Testis (tissue), 3 donors: ENCODE results near the gene C10orf105. TPM values are rescaled to one million over a fixed set of nuclear protein-coding genes. Genes with fewer than 3 reads are reported as not detected.
A peak's percentile ranks its signal among the peaks of the same experiment; 100 is the strongest.

Source experiments
- DNase-seq: peaks from one replicate; pipeline ENCODE4 v3.0.0-alpha.2; 2019
- H3K27ac ChIP-seq, 2 donors: fragments of 200-600 bp; sonication (generic); one replicate each; pipeline ENCODE4 v1.5.1; 2019
- H3K27me3 ChIP-seq: fragments of 200-600 bp; sonication (generic); one replicate; pipeline ENCODE4 v1.5.1; 2019
- H3K36me3 ChIP-seq: fragments of 200-600 bp; sonication (generic); one replicate; pipeline ENCODE4 v1.5.1; 2017; ENCODE audit warnings: low read depth; ENCODE audit errors: missing control alignments
- H3K4me1 ChIP-seq: fragments of 200-600 bp; sonication (generic); one replicate; pipeline ENCODE4 v1.5.1; 2019
- H3K4me3 ChIP-seq, 2 donors: fragments of 200-600 bp; sonication (generic); one replicate each; pipeline ENCODE4 v1.5.1; 2017 to 2019
- H3K9me3 ChIP-seq: fragments of 200-600 bp; sonication (generic); one replicate; pipeline ENCODE4 v1.5.1; 2017
- CTCF ChIP-seq, 3 experiments: fragments of 450-650 bp in 2 of 3; fragments of 200-600 bp in 1 of 3; sonication (generic) in 1 of 3; IDR thresholded peaks; one replicate each; pipeline ENCODE4 v1.5.1; 2016 to 2019; ENCODE audit warnings: antibody characterized with exemption in 3 of 3, mild to moderate bottlenecking in 2 of 3, moderate library complexity in 1 of 3
- POLR2A ChIP-seq: fragments of 450-650 bp; IDR thresholded peaks from one replicate; pipeline ENCODE4 v1.6.1; 2017; ENCODE audit warnings: antibody characterized with exemption, mild to moderate bottlenecking, moderate library complexity
- WGBS, 2 donors: methylation state at CpG; one replicate each; pipeline ENCODE4 v1.1.5; 2018; 5-methylcytosine and 5-hydroxymethylcytosine counted together
- intact Hi-C: fragments of 100-400 bp; cut with DNase I; formaldehyde crosslinking; loops from one replicate; pipeline ENCODE4 v1.15.1; 2023; ENCODE audit warnings: low total_unique reads
- polyA plus RNA-seq: library from polyadenylated mRNA; stranded (reverse); fragments of 350-450 nt; fragmentation: Illumina TruSeq; extraction: RNeasy Lipid Tissue Mini Kit (QIAGEN cat#74804); gene quantifications from one replicate; pipeline ENCODE4 v1.2.3, GENCODE V29; 2014; ENCODE audit warnings: low read depth, low replicate concordance; ENCODE audit not compliant: insufficient read depth
- total RNA-seq, 2 donors: library from RNA; depleted of rRNA; stranded (reverse); fragments of >200 nt; gene quantifications; one replicate each; pipeline ENCODE4 v1.2.3, GENCODE V29; 2016

The C10orf105 gene
- total and polyA plus RNA-seq, 3 donors from 2014 or later, result 0.47 to 1.7 (median 0.87) TPM

- H3K36me3 ChIP-seq, result no peaks in the 10 kb centered on the region
- H3K4me3 ChIP-seq, result no peak overlapping the region
- peak; percentile 76 for DNase-seq
- H3K9me3 ChIP-seq, result no peaks in the 10 kb centered on the region
- TF ChIP-seq CTCF (IDR thresholded peaks at IDR 0.05) (no peak), POLR2A (no peak)
- WGBS, 2 donors, result 29 to 47% methylated on average over 15 of the region's 15 CpGs
- peak overlapping the region; percentile 7 to 62 for H3K27ac ChIP-seq
- intact Hi-C loops, result no loop called here
- H3K4me1 ChIP-seq, result peaks cover 30% of the 10 kb centered on the region
- H3K27me3 ChIP-seq, result no peaks in the 10 kb centered on the region
These were observed 29.2 kb upstream of the C10orf105 start for GRCh38 chr10:71748671-71749191.

- Histone ChIP-seq H3K36me3 (no peaks in the 10 kb centered on the region), H3K27ac (peak overlapping the region; percentile 7 to 62), H3K4me3 (no peak overlapping the region), H3K27me3 (no peaks in the 10 kb centered on the region), H3K9me3 (no peaks in the 10 kb centered on the region), H3K4me1 (peaks cover 30% of the 10 kb centered on the region)
- WGBS, 2 donors, result 80 to 84% methylated on average over 9 to 12 of the region's 14 CpGs
- TF ChIP-seq CTCF (IDR thresholded peaks at IDR 0.05) (no peak), POLR2A (no peak)
- DNase-seq, result no peak
- intact Hi-C loops, result no loop called here
These were observed 28.3 kb upstream of the C10orf105 start for GRCh38 chr10:71747551-71748523.

GRCh38 chr10:71747039-71747531 lies 27.5 kb upstream of the C10orf105 start:
- Histone ChIP-seq H3K27me3 (no peaks in the 10 kb centered on the region), H3K36me3 (no peaks in the 10 kb centered on the region), H3K4me1 (peaks cover 30% of the 10 kb centered on the region), H3K27ac (no peak overlapping the region), H3K4me3 (no peak overlapping the region), H3K9me3 (no peaks in the 10 kb centered on the region)
- intact Hi-C loops, result no loop called here
- 56 to 67% methylated on average over 2 of the region's 2 CpGs for WGBS, 2 donors
- DNase-seq, result no peak
- TF ChIP-seq CTCF (IDR thresholded peaks at IDR 0.05) (no peak), POLR2A (no peak)

GRCh38 chr10:71746344-71747037 lies 26.9 kb upstream of the C10orf105 start:
- H3K4me1 ChIP-seq, result peaks cover 30% of the 10 kb centered on the region
- no peaks in the 10 kb centered on the region for H3K36me3 ChIP-seq
- H3K9me3 ChIP-seq, result no peaks in the 10 kb centered on the region
- no peak for TF ChIP-seq POLR2A
- no peak for TF ChIP-seq CTCF (IDR thresholded peaks at IDR 0.05)
- no peak overlapping the region for H3K27ac ChIP-seq
- WGBS, 2 donors, result 53 to 72% methylated on average over 6 to 13 of the region's 13 CpGs
- peak; percentile 72 for DNase-seq
- intact Hi-C loops, result no loop called here
- H3K4me3 ChIP-seq, result no peak overlapping the region
- H3K27me3 ChIP-seq, result no peaks in the 10 kb centered on the region
